Duodenal mucosa (tissue), 2 donors: ENCODE data around the gene NAALADL2.
"Not testable (repeated sequence)": the region's sequence is repeated elsewhere in the genome, so short reads cannot be mapped to it uniquely, and the experiment has no call there.

Source experiments
- H3K27ac ChIP-seq: one replicate; pipeline ENCODE4 v1.7.0; 2013; ENCODE audit warnings: low read depth, low read length
- H3K27me3 ChIP-seq, 2 donors: one replicate each; pipeline ENCODE4 v1.7.0; 2013; ENCODE audit warnings: low read length in 2 of 2, control low read depth in 1 of 2; ENCODE audit not compliant: insufficient read depth in 2 of 2, control insufficient read depth in 1 of 2
- H3K36me3 ChIP-seq, 2 donors: one replicate each; pipeline ENCODE4 v1.7.0; 2013; ENCODE audit warnings: low read length in 2 of 2, control low read depth in 1 of 2; ENCODE audit not compliant: insufficient read depth in 2 of 2, control insufficient read depth in 1 of 2
- H3K4me1 ChIP-seq, 2 donors: one replicate each; pipeline ENCODE4 v1.7.0; 2013; ENCODE audit warnings: low read length in 2 of 2, control low read depth in 1 of 2; ENCODE audit not compliant: insufficient read depth in 2 of 2, control insufficient read depth in 1 of 2
- H3K4me3 ChIP-seq, 2 donors: one replicate each; pipeline ENCODE4 v1.7.0; 2013; ENCODE audit warnings: low read length in 2 of 2, low read depth in 1 of 2
- H3K9ac ChIP-seq, 2 donors: one replicate each; pipeline ENCODE4 v1.7.0; 2013; ENCODE audit warnings: low read length in 2 of 2, low read depth in 1 of 2
- H3K9me3 ChIP-seq, 2 donors: one replicate each; pipeline ENCODE4 v1.7.0; 2013; ENCODE audit warnings: low read length in 2 of 2, control low read depth in 1 of 2; ENCODE audit not compliant: control insufficient read depth in 1 of 2

Gene NAALADL2

GRCh38 chr3:175355801-175356335 is 496.7 kb downstream of the NAALADL2 start:
- H3K27me3 ChIP-seq, result no peaks in the 10 kb centered on the region
- H3K9ac ChIP-seq, result no peak overlapping the region
- H3K9me3 ChIP-seq, result no peaks in the 10 kb centered on the region
- H3K4me1 ChIP-seq, result no peaks in the 10 kb centered on the region
- H3K27ac ChIP-seq, result no peak overlapping the region
- no peak overlapping the region for H3K4me3 ChIP-seq
- H3K36me3 ChIP-seq, result no peaks in the 10 kb centered on the region

- no peak overlapping the region for H3K4me3 ChIP-seq
These were observed 497.8 kb downstream of the NAALADL2 start for GRCh38 chr3:175356899-175357324.

DNA sequence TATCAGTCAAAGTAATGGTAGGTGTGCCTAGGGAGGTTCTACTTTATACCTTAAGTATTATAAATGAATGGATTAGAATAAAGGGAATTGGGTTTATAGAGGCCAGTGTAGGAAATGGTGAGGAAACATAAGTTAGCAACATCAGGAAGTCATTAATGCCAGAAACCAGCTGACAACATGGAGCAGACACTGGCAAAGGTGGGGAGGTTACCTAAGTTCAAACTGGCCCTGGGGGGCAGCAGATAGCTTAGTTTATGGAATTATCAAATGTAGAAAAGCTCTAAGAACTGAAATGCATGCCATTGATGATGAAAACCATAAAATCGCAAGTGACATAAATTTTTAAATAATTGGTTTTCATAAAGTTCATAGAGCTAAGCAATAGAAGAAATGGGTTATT is 498.6 kb downstream of the NAALADL2 start:
- no peaks in the 10 kb centered on the region for H3K9me3 ChIP-seq
- H3K27me3 ChIP-seq, result no peaks in the 10 kb centered on the region
- H3K36me3 ChIP-seq, result no peaks in the 10 kb centered on the region
- no peak overlapping the region for H3K4me3 ChIP-seq
- H3K9ac ChIP-seq, result no peak overlapping the region
- H3K4me1 ChIP-seq, result no peaks in the 10 kb centered on the region
- H3K27ac ChIP-seq, result no peak overlapping the region

More at GRCh38 chr3:175356899-175357324, 497.8 kb downstream of the NAALADL2 start:
- Histone ChIP-seq H3K36me3 (no peaks in the 10 kb centered on the region), H3K27ac (no peak overlapping the region), H3K27me3 (no peaks in the 10 kb centered on the region), H3K9me3 (no peaks in the 10 kb centered on the region), H3K9ac (no peak overlapping the region), H3K4me1 (no peaks in the 10 kb centered on the region)

- no peaks in the 10 kb centered on the region for H3K4me1 ChIP-seq
- no peaks in the 10 kb centered on the region for H3K27me3 ChIP-seq
- H3K4me3 ChIP-seq, result no peak overlapping the region
- no peaks in the 10 kb centered on the region for H3K9me3 ChIP-seq
- no peak overlapping the region for H3K9ac ChIP-seq
- no peak overlapping the region for H3K27ac ChIP-seq
- H3K36me3 ChIP-seq, result no peaks in the 10 kb centered on the region
These were observed 499.8 kb downstream of the NAALADL2 start for GRCh38 chr3:175358935-175359334.

DNA sequence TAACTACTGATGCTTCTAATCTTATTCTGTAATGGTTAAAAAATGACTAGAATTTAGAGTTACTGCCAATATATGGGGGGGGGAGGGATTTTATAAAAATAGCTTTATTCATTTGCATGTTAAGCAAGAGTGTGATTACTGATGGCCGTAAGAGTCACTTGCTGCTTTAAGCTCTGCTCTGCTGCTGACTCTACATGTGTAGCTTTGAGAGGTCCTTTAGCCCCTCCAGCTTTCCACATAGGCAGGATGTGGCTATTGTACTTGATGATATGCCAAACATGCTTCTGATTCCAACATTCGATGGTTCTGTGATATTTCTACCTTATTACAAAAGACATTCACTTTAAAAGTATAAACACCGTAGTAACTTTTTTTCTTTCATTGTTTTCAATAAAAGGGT is 511.3 kb downstream of the NAALADL2 start:
- H3K4me3 ChIP-seq, H3K36me3 ChIP-seq, H3K9ac ChIP-seq, H3K27me3 ChIP-seq, H3K27ac ChIP-seq, H3K4me1 ChIP-seq, H3K9me3 ChIP-seq: not testable (repeated sequence)

DNA sequence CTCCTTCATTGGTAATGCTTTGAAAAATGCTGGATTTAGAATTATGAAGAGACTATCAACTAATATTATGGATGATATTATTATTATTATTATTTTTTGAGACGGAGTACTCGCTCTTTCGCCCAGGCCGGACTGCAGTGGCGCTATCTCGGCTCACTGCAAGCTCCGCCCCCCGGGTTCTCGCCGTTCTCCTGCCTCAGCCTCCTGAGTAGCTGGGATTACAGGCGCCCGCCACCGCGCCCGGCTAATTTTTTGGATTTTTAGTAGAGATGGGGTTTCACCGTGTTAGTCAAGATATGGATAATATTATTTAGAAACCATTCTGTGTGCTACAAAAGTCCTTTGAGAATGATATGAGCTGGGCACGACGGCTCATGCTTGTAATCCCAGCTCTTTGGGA is 512.1 kb downstream of the NAALADL2 start:
- H3K4me3 ChIP-seq, H3K36me3 ChIP-seq, H3K9me3 ChIP-seq, H3K27ac ChIP-seq, H3K4me1 ChIP-seq, H3K27me3 ChIP-seq, H3K9ac ChIP-seq: not testable (repeated sequence)

- H3K27me3 ChIP-seq, result no peaks in the 10 kb centered on the region
- no peaks in the 10 kb centered on the region for H3K36me3 ChIP-seq
- H3K9me3 ChIP-seq, result no peaks in the 10 kb centered on the region
- no peak overlapping the region for H3K4me3 ChIP-seq
- H3K9ac ChIP-seq, result no peak overlapping the region
- no peak overlapping the region for H3K27ac ChIP-seq
- peaks cover 0 to 3% of the 10 kb centered on the region in 2 donors for H3K4me1 ChIP-seq
These were observed 515.6 kb downstream of the NAALADL2 start for GRCh38 chr3:175374705-175375104.

DNA sequence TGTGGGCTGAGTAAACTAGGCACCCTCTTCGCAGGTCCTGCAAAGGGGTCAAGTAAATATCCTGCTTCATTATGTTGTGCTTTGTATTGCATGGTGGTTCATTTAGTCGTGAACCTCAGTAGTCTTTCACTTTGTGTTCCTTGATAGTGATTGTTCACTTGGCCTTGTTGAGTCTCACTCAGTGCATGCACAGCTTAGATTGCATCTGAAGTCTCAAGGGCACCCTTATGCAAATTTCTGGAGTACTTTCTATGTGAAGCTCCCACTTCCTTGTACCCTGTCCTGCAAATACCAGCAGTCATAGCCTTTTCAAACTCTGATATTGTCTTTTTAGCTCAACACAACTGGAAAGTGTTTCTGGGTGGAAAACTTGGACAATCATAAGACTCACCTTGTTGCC is 519.2 kb downstream of the NAALADL2 start:
- Histone ChIP-seq H3K36me3 (no peaks in the 10 kb centered on the region), H3K9ac (no peak overlapping the region), H3K27ac (no peak overlapping the region), H3K9me3 (no peaks in the 10 kb centered on the region), H3K27me3 (no peaks in the 10 kb centered on the region), H3K4me1 (peaks cover 0 to 3% of the 10 kb centered on the region in 2 donors), H3K4me3 (no peak overlapping the region)

DNA sequence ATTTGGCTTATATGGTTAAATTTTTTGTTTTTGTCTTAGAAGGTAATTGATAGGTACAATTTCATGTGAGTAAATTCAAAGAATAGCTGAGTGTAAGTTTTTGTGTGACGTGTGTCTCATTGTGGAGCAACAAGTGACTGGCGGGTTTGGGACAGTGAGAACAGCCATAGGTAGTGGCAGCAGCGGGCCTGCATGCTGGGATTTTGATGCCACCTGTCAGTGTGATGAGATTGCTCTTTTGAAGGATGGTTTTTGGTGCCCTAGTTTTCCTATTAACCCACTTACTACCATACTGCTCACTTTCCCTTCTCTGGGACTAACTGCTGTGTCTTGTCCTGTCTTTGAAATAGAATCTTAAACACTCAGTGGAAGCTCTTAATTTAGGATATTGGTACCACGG is 522.6 kb downstream of the NAALADL2 start:
- H3K9ac ChIP-seq, result no peak overlapping the region
- no peak overlapping the region for H3K27ac ChIP-seq
- H3K4me1 ChIP-seq, result peaks cover 0 to 3% of the 10 kb centered on the region in 2 donors

DNA sequence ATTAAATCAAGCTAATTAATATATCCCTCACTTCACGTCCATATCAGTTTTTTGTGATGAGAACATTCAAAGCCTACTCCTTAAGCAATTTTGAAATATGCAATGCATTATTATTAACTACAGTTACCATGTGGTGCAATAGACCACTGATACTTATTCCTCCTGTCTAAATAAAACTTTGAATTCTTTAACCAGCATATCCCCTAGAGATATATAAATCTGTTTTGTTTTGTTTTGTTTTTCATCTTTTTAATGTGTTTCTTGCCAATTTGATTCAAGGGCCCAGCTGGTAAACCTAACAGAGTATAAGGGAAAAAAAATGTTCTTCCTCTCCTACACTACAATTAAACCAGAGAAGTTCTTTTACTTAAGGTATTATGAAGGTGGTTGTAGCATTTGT is 524.2 kb downstream of the NAALADL2 start:
- H3K27me3 ChIP-seq, result no peaks in the 10 kb centered on the region
- no peaks in the 10 kb centered on the region for H3K4me1 ChIP-seq
- no peak overlapping the region for H3K27ac ChIP-seq
- H3K9me3 ChIP-seq, result no peaks in the 10 kb centered on the region
- no peaks in the 10 kb centered on the region for H3K36me3 ChIP-seq
- no peak overlapping the region for H3K9ac ChIP-seq
- H3K4me3 ChIP-seq, result no peak overlapping the region

More for the DNA sequence above, 522.6 kb downstream of the NAALADL2 start:
- Histone ChIP-seq H3K27me3 (no peaks in the 10 kb centered on the region), H3K36me3 (no peaks in the 10 kb centered on the region), H3K4me3 (no peak overlapping the region), H3K9me3 (no peaks in the 10 kb centered on the region)

DNA sequence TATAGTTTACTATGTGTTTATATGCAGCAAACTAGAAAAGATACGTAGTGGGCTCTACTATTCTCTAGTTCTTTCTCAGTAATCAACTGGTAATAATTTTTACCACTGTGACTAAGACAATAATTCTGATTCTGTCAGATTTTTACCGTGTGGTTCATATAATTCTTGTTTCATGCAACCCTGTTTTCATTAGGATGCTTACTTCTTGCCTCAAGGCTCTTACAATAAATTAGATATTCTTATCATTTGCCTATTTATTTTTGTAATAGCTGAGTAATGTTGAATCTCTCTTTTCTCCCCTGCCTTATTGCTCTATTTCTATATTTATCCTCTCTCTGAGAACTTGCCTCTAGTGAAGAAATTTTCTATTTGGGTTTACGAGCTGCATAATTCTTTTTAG is 524.7 kb downstream of the NAALADL2 start:
- Histone ChIP-seq H3K36me3 (no peaks in the 10 kb centered on the region), H3K27ac (no peak overlapping the region), H3K4me3 (no peak overlapping the region), H3K9me3 (no peaks in the 10 kb centered on the region), H3K27me3 (no peaks in the 10 kb centered on the region), H3K9ac (no peak overlapping the region), H3K4me1 (no peaks in the 10 kb centered on the region)
